HG02588 (cell line): ENCODE data around the gene INPP5A.

Source experiments
- ATAC-seq: cut with Tn5 transposase; IDR thresholded peaks from one replicate; pipeline ENCODE4 v1.9.1; 2021; ENCODE audit warnings: mild to moderate bottlenecking, moderate library complexity; ENCODE audit not compliant: unreplicated experiment

Gene INPP5A

DNA sequence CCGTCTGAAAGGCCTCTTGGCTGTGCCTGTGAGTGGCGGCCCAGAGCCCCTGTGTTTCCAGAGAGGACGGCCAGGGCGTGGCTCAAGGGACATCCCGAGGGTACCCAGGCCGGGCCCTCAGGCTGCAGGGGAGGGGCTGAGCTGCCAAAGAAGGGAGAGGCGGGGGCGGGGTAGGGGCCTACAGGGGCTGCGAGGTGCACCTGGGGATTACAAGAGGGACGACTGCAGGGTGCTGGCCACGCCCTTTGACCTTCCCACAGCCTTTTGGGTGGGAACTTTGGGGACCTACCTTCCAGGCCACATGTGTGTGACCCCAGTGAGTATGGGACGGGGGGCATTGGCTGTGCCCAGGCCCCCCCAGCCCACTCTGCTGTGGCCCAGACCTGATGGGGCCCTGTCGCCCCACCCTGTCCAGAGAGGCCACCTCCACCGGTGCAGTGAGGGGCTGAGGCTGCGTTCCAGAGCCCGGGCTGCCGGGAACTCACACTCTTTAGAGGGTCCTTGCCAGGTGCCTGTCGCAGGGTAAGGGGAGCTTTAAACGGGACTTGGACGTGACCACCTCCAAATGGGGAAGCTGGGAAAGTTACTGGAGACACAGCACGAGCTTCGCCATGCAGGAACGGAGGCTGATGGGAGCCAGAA is 267.3 kb downstream of the INPP5A start:
- ATAC-seq = no peak

DNA sequence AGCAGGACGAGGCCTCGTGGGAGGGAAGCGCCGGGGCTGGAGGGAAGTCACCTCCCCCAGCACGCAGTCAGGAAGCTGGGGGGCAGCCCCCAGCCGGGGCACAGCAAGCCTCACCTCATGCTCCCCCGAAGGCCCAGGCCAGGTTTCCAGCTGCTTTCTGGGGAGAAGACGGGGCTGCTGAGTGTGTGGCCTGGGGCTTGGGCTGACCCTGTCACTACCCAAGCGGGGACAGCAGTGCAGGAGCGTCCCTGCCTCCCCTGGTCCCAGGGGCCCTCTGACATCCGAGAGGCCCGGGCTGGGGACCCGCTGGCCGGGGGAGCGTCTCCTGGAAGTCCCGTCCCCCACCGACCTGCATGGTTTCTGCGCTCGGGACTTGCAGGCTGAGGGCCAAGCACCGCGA is 268.0 kb downstream of the INPP5A start:
- ATAC-seq = no peak

DNA sequence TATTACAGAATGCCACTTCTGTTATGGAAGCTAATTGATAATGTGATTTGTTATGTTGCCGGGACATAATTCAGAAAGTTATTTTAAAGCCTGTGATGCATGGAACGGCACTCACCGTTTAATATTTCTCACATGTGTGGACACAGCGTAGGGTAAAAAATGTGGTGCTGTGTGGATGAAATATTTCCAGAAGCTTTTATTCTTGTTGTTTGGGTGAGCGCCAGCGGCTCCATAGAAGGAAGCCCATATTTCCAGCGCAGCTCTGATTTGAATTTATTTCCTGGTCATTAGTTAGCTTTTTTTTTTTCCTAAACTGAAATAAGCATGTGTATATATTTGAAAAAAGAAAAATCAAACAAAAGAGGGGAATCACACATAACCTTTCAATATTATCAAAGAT is 268.5 kb downstream of the INPP5A start:
- ATAC-seq = no peak

DNA sequence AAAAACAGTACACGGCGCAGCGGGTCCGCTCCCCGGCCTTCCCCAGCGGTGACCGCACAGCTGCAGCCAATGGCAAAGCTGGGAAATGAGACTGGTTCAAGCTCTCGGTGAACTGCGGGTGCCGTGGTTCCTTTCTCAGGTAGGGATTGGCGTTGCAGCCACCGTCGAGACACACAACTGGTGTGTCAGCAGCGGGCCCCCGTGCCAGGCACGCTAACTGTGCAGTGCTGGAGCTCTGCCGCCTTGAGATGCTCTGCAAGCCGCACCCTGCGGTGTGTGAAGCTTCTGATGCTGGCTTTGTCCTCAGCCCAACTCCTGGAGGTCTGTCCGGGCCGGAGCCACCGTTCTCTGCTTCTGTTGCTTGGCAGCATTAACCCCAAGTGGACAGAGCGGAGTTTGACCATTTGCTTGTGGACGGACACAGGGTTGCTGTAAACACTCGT is 269.0 kb downstream of the INPP5A start:
- ATAC-seq = no peak

DNA sequence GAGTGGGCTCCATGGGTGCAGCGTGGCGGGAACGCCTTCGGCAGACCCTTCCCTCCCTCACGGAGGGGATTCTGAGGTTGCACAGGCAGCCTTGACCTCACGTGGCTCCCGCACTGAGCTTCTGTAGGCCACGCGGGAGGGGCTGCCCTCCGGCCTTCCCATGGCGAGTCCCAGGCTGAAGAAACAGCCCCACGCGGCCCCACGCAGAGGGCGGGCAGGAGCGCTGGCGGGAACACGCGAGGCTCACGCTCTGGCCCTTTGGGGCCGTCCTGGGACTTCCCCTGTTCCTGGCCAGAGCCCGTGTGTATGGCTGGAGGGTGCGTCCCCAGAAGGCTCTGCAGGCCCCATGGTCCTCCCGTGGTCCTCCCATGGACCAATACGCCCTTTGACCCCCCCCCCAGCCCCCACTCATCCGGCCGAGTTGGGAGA is 270.0 kb downstream of the INPP5A start:
- ATAC-seq = no peak

DNA sequence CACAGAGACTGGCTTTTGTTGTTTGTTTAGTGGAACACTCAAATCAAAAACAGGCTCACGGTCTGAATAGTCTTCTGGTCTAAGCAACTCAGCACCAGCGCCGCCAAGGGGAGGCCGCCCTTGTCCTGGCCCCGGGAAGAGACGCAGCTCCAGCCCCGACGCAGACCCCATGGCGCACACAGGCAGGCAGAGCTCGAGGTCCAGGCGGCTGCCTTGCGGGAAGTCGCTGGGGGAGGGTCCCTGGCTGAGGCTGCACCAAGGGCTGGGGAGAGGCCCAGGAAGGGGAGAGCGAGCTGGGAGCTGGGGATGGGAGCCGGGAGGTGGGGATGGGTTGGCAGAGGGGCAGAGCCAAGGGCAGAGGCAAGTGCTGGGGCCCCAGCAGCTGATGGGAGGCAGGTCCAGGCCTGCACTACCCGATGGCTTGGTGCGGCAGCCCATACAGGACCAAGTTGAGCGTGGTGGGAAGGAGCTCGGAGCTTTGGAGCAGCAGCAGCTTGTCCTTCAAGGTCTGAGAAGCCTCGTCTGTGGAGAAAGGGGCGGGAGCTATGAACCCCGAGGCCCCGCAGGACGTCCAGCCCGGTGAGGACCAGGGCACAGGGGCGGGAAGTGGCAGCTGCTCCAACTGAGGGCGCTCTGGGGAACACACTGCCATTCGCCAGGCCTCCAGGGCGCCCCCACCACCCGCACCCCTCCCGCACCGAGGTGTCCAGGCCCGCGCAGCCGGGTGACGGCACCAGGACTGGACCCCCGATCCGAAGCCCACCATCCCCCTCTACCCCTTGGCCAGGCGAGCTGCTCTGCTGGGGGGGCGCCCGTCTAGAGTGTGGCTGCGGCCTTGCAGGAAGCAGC is 271.0 kb downstream of the INPP5A start:
- ATAC-seq = no peak

DNA sequence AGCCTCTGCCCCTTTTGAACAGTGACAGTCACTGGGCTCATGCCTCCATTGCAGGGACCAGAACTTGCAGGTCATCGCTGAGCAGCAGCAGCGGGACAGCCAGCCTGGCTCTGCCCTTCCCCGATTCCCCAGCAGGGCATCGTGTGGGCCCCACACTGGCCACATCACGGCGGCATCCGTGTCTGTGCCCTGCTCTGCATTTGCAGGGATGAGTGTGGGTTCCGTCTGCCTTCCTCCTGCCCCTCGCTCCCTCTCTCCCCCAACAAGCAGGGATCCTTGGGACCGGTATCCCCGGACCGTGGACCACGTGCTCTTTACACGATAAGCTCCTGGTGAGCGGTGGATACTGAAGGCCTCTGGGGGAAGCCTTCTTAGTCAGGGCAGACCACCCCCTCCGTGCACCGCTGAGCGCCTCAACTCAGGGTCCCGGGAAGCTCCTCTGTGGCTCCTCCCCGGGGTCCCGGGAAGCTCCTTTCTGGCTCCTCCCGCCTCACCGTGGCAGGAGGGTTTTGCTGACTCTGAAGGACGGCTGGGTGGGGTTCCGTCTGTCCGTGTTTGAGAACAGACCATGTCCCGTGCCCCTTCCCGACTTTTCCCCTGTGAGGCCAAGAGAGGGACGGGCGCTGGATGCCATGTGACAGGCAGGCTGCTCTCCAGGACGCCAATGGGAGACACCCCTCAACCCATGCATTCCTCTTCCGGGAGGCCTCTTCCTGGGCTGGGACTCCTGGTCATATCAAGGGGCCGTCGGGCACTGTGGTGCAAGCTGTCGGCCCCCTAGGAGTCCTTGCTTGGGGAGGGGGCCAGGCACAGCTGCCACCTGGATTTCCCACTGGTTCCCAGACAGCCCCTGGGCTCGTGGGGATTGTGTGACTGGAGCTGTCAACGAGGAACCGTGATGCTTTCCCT is 271.9 kb downstream of the INPP5A start:
- no peak for ATAC-seq

DNA sequence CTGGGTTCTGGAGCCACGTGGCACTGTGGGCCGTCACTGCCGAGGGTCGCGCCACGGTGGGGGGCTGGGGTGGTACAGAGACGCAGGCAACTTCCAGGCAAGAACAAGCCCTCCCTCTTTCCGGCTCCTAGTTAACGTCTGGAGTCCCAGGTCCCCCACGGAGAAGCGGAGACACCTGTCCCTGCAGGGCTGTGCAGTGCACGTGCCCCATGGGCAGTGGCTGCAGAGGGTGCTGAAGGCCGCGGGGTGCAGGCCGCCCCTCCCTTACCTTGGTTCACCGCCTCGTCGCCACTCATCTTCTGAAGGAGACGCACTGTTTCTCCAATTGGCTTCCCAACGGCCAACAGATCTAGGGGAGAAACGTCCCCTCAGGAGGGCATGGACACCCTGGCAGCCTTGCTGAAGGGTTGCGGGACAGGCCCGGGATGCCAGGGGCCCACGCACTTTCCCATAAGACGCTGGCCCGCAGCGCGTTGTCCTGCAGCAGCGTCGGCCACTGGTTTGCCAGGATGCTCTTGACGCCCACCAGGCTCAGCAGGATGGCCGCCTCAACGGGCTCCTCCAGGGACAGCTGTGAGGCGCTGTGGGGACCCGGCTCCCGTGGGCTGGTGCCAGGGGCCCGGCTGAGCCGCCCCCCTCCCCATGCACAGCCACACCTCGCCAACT is 272.7 kb downstream of the INPP5A start:
- ATAC-seq = no peak

DNA sequence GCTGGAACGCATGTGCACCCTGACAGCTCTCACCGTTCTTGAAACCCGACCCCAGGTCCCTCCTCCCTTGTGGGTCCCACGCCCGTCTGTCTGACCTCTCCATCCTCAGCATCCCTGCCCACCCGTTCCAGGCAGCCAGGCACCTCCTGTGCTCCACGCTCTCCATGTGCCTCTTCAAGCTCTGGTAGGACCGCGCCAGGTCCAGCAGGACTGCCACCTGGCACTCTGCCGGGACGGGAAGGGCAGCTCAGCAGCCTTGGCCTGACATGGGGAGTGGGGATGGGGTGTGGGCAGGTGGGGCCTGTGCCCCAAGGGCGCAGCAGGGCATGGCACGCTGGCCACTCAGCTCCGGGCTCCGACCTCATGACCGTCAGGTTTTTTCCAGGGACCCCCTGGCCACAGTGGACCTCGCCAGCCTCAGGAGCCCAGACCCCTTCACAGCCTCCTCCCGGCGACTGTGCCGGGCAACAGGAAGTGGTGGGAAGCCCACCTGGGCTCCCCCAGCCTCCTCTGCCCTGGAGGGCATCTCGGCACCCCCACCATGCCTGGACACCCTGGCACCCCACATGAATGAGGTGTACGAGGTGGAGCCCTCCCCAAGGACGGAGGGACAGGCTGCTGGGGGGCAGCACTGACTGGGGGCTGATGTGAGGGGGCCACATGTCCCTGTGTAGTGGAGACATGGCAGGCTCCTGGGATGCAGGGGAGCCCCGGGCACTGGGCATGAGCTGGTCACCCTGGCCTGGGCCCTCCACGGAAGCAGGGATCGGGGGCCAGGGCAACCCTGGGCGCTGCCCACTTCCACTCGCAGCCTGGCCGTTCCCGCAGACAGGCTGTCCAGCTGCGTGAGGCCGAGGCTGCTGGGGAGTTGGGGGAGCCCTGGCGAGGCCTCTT is 273.5 kb downstream of the INPP5A start:
- ATAC-seq = no peak

DNA sequence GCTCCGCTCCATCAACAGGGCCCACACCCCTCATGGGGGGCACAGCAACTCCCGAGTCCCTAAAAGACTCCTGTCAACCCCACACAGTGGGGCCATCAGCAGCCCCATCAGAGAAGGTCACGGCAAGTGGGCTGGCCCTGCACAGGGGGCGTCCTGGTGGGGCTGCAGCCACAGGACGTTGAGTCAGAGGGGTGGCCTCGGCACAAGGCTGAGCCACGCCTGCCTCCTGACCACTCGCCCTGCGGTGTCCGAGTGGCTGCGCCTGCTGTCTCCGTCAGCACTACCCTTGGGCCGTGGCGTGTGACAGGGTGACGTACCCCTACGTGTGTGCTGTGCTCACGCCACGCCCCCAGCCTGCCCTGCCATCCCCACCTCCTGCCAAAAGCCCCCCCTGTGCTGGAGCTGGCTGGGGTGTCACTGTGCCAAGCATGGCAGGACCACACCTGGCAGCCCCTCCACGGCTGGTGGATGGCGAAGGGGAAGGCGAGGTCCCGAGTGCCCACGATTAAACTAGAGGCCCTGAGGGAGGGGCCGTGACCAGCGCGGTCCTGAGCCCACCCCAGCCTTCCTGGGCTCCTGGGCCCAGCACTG is 274.4 kb downstream of the INPP5A start:
- ATAC-seq = no peak

DNA sequence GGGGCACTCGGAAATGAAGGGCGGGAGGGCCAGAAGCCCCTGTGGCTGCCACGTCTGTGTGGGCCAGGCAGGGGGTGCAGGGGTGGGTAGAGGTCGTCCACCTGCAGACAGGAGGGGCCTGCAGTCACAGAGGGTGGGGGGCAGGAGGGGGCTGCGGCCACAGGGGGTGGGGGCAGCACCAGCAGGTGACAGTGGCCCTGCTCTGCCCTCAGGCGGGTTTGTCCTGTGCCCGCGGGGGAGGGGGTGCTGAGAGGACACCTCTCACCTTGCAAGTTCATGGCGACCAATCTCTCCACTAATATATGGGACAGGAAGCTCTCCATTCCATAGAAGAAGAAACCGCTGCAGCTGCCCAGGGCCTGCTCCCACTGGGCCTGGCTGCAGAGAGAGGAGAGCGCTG is 274.9 kb downstream of the INPP5A start:
- no peak for ATAC-seq

DNA sequence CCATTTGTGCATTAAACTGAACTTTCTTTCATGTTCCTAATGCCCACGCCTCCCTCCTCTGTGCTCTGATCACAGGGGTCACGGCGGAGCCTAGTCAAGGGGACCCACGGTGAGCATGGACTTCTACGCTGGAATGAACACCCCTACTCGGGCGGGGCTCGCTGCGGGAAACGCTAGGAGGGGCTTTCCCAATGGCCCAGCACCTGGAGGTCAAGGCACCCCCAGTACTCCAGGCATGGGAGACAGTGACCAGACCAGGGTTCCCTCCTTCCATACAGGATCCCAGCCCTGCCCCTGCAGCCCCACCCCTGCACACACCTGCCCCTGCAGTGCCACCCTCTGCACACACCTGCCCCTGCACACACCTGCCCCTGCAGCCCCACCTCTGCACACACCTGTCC is 275.4 kb downstream of the INPP5A start:
- no peak for ATAC-seq

DNA sequence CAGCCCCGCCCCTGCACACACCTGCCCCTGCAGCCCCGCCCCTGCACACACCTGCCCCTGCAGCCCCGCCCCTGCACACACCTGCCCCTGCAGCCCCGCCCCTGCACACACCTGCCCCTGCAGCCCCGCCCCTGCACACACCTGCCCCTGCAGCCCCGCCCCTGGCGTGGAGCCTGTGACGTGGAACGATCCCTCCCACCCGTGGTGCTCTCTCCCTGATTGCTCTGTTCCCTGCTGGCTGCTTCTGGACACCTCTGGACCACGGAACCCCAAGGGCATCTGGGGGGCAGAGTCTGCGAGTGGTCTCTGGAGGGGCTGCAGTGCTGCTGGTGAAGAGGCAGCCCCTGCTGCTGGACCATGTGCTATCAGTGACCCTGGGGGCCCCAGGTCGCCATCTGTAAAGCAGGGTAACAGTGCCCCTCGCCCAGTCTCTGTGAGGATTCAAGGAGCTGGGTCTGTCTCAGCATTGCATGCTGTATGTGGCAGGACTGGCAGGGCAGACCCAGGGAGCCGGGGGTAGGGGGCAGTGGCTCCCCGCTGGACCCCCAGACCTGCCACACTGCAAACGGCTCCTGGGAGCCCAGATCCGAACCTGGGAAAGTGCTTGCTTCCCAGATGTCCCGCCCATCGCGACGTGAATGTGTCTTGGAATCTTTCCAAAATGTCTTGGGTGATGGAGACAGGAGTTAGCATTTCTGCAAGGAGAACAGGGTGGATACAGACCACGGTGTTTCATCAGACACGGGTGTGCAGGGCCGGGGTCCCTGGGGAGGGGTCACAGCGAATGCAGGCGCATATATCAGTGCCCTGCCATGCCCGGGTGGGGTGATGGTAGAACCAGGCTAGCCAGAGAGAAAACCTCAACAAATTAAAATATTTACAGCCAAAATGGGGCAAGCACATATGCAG is 276.2 kb downstream of the INPP5A start:
- ATAC-seq = no peak

DNA sequence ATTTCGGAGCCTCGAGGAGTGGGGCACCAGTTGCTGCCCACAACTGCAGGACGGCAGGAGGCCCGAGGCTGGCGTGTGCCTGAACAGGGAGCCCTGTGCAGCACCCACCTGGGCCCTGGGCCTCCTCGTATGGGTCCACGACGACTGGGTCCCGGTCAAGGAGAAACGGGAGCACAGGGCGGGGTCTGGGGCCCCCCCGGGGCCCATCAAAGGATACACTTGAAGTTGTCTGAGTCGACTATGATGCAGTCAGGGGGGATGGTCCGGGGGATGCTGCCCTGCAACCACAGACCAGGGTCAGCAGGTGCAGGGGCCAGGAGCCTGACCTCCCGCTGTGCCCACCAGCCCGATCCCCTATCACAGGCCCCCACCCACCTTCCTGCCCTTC is 276.9 kb downstream of the INPP5A start:
- ATAC-seq = no peak

DNA sequence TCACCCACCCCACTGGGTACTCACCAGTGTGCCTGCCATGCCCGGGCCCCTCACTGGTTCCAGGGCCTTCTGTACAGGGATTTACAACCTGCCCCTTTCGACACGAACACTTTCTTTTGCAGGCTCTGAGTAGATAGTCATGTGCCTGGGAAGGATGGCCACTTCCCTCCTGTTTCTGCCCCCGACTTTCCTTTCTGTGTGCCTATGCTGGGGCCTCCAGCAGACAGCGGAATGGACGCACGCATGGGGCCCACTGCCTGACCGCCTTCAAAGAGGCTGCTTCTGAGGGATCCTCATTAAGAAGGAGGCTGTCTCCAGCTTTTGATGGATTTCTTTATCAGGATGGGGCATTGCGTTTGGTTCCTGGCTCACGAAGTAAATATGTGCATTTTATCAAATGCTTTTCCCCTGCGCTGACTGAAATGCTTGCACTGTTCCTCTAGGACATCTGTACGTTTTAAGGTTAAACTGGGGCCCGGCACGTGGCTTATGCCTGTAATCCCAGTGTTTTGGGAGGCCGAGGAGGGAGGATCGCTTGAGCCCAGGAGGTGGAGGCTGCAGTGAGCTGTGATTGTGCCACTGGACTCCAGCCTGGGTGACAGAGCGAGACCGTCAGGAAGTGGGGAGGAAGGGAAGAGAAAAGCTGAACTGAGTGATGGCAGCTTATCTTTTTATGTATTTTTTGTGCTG is 277.7 kb downstream of the INPP5A start:
- no peak for ATAC-seq

DNA sequence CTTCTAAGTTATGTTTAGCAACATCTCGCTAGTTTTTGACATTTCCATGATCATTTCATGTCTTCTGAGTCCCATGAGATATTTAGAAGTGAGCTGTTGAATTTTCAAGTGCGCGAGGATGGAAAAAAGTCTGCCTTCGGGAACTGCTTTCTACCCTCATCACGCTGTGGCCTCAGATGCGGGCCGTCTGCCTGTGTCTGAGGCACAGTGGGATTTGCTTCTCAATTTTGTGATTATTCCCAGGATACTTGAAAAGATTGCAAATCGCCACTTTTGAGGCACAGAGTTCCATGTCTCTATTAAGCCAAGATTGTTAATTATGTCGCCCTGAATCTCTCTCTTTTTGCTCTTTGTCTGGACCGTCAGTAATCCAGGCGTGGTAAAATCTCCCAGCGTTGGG is 279.1 kb downstream of the INPP5A start:
- ATAC-seq = no peak

DNA sequence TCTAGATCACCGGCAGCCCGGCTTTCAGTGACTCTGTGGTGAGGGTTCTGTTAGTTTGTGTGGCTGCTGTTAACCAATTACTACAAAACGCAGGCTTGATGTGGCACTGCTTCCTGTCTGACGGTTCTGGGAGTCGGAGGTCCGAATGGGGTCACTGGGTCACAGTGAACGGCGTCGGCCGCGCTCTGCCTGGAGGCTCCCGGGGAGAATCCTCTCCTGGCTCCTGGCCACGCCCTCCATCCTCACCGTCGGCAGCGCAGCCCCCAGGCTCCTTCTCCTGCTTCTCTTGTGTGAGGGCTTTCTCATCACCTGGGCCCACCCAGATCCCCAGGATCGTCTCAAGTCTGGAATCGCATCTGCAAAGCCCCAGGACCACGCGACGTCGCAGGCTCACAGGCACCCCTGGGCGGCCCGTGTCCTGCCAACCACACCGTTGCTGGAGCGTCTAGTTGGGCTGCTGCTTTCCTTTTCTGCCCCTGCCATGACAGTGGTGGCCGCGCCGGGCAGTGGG is 280.2 kb downstream of the INPP5A start:
- ATAC-seq = no peak

DNA sequence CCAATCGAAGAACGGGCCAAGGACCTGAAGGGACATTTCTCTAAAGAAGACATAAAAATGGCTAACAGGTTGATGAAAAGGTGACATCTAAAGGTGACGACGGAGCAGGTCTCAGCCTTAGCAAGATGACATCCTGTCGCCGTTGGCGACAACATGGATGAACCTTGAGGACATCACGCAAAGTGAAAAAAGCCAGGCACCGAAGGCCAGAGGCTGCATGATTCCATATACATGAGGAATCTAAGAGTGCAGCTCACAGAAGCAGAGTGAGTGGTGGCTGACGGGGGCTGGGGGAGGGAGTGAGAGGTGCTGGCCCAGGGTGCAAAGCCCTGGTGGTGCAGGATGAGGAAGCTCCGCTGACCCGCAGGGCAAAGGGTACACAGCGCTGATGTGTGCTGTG is 282.5 kb downstream of the INPP5A start:
- ATAC-seq = no peak
